ENCODE data around the gene CDKN2A. TPM values are rescaled to one million over a fixed set of nuclear protein-coding genes. Genes with fewer than 3 reads are reported as not detected.
A peak's percentile ranks its signal among the peaks of the same experiment; 100 is the strongest.

The CDKN2A gene
- polyA plus RNA-seq (2013, experiment 1 of 2), result 1.2 TPM
- 1.2 TPM for polyA plus RNA-seq (2013, experiment 2 of 2)

- Histone ChIP-seq H3K18ac (ENCODE audit: low read length) (no peak within 1 kb of the TSS), H3K4me1 (ENCODE audit: control insufficient read depth, low read depth, low read length) (no peaks in the 10 kb centered on the region), H3K79me1 (ENCODE audit: low read length) (no peaks in the 10 kb centered on the region), H2BK15ac (replicated peaks; ENCODE audit: low read depth) (no peak within 1 kb of the TSS), H3K36me3 (ENCODE audit: control insufficient read depth, insufficient read depth, low read length) (no peaks in the 10 kb centered on the region), H4K8ac (ENCODE audit: low read depth, low read length) (no peak within 1 kb of the TSS), H3K27ac (ENCODE audit: low read depth, low read length) (no peak within 1 kb of the TSS), H3K4ac (ENCODE audit: low read depth, low read length) (no peak within 1 kb of the TSS), H3K79me2 (ENCODE audit: control insufficient read depth, insufficient read depth, low read length) (no peaks in the 10 kb centered on the region), H3K9ac (ENCODE audit: low read length) (peak within 1 kb of the TSS; percentile 38), H3K27me3 (ENCODE audit: insufficient read depth, low read length, poor library complexity) (peaks cover 11% of the 10 kb centered on the region), H4K5ac (ENCODE audit: low read length) (no peak within 1 kb of the TSS), H2BK120ac (ENCODE audit: low read depth, low read length) (no peak within 1 kb of the TSS), H3K4me2 (ENCODE audit: low read length) (peak within 1 kb of the TSS; percentile 99), H3K4me3 (ENCODE audit: low read length) (peak within 1 kb of the TSS; percentile 50), H2AK5ac (ENCODE audit: low read length) (no peak within 1 kb of the TSS), H2BK5ac (ENCODE audit: low read length) (no peak within 1 kb of the TSS), H3K23ac (ENCODE audit: low read length) (no peak within 1 kb of the TSS), H3K56ac (ENCODE audit: low read length) (peak within 1 kb of the TSS; percentile 59)
- peak; percentile 65 for DNase-seq
- no CpG with 5 or more reads among the region's 53 CpGs for WGBS (ENCODE audit: extremely low coverage, insufficient coverage, low lambda C conversion rate)
These were observed at the start of gene CDKN2A for GRCh38 chr9:21993893-21994555. Gene CDKN2A (minus strand): TSS chr9:21994392.

- Histone ChIP-seq H3K4me2 (ENCODE audit: low read length) (no peak overlapping the region), H3K18ac (ENCODE audit: low read length) (no peak overlapping the region), H3K9ac (ENCODE audit: low read length) (no peak overlapping the region), H3K4me3 (ENCODE audit: low read length) (no peak overlapping the region), H3K23ac (ENCODE audit: low read length) (no peak overlapping the region), H2BK5ac (ENCODE audit: low read length) (no peak overlapping the region), H4K5ac (ENCODE audit: low read length) (no peak overlapping the region), H3K79me2 (ENCODE audit: control insufficient read depth, insufficient read depth, low read length) (no peaks in the 10 kb centered on the region), H3K56ac (ENCODE audit: low read length) (no peak overlapping the region), H2BK15ac (replicated peaks; ENCODE audit: low read depth) (no peak overlapping the region), H3K36me3 (ENCODE audit: control insufficient read depth, insufficient read depth, low read length) (no peaks in the 10 kb centered on the region), H3K27me3 (ENCODE audit: insufficient read depth, low read length, poor library complexity) (no peaks in the 10 kb centered on the region), H3K79me1 (ENCODE audit: low read length) (no peaks in the 10 kb centered on the region), H3K4ac (ENCODE audit: low read depth, low read length) (no peak overlapping the region), H2BK120ac (ENCODE audit: low read depth, low read length) (no peak overlapping the region), H3K4me1 (ENCODE audit: control insufficient read depth, low read depth, low read length) (no peaks in the 10 kb centered on the region), H3K27ac (ENCODE audit: low read depth, low read length) (no peak overlapping the region), H2AK5ac (ENCODE audit: low read length) (no peak overlapping the region), H4K8ac (ENCODE audit: low read depth, low read length) (no peak overlapping the region)
- no CpG with 5 or more reads among the region's 3 CpGs for WGBS (ENCODE audit: extremely low coverage, insufficient coverage, low lambda C conversion rate)
- no peak for DNase-seq
These were observed 49.7 kb upstream of the CDKN2A start for GRCh38 chr9:22043928-22044327.

- no peak overlapping the region for H2BK15ac ChIP-seq (replicated peaks; ENCODE audit: low read depth)
- no peak overlapping the region for H3K27ac ChIP-seq (ENCODE audit: low read depth, low read length)
- H3K4me3 ChIP-seq (ENCODE audit: low read length), result no peak overlapping the region
- H2BK5ac ChIP-seq (ENCODE audit: low read length), result no peak overlapping the region
- no peak overlapping the region for H3K4ac ChIP-seq (ENCODE audit: low read depth, low read length)
- DNase-seq, result peak; percentile 78
- H2AK5ac ChIP-seq (ENCODE audit: low read length), result no peak overlapping the region
- no peaks in the 10 kb centered on the region for H3K27me3 ChIP-seq (ENCODE audit: insufficient read depth, low read length, poor library complexity)
- WGBS (ENCODE audit: extremely low coverage, insufficient coverage, low lambda C conversion rate), result no CpG with 5 or more reads among the region's 1 CpG
- no peak overlapping the region for H3K4me2 ChIP-seq (ENCODE audit: low read length)
- H4K8ac ChIP-seq (ENCODE audit: low read depth, low read length), result no peak overlapping the region
- no peaks in the 10 kb centered on the region for H3K4me1 ChIP-seq (ENCODE audit: control insufficient read depth, low read depth, low read length)
- no peak overlapping the region for H4K5ac ChIP-seq (ENCODE audit: low read length)
- no peaks in the 10 kb centered on the region for H3K36me3 ChIP-seq (ENCODE audit: control insufficient read depth, insufficient read depth, low read length)
- no peaks in the 10 kb centered on the region for H3K79me2 ChIP-seq (ENCODE audit: control insufficient read depth, insufficient read depth, low read length)
- no peak overlapping the region for H3K18ac ChIP-seq (ENCODE audit: low read length)
- no peak overlapping the region for H3K9ac ChIP-seq (ENCODE audit: low read length)
- H3K56ac ChIP-seq (ENCODE audit: low read length), result no peak overlapping the region
- no peaks in the 10 kb centered on the region for H3K79me1 ChIP-seq (ENCODE audit: low read length)
- no peak overlapping the region for H2BK120ac ChIP-seq (ENCODE audit: low read depth, low read length)
- H3K23ac ChIP-seq (ENCODE audit: low read length), result no peak overlapping the region
These were observed 47.6 kb upstream of the CDKN2A start for GRCh38 chr9:22041775-22042174.

GRCh38 chr9:22041344-22041743, 47.2 kb upstream of the CDKN2A start:
- Histone ChIP-seq H3K4me2 (ENCODE audit: low read length) (no peak overlapping the region), H3K4me1 (ENCODE audit: control insufficient read depth, low read depth, low read length) (no peaks in the 10 kb centered on the region), H2BK15ac (replicated peaks; ENCODE audit: low read depth) (no peak overlapping the region), H3K79me1 (ENCODE audit: low read length) (no peaks in the 10 kb centered on the region), H3K27ac (ENCODE audit: low read depth, low read length) (no peak overlapping the region), H3K9ac (ENCODE audit: low read length) (no peak overlapping the region), H3K79me2 (ENCODE audit: control insufficient read depth, insufficient read depth, low read length) (no peaks in the 10 kb centered on the region), H2BK5ac (ENCODE audit: low read length) (no peak overlapping the region), H3K4ac (ENCODE audit: low read depth, low read length) (no peak overlapping the region), H3K23ac (ENCODE audit: low read length) (no peak overlapping the region), H3K27me3 (ENCODE audit: insufficient read depth, low read length, poor library complexity) (no peaks in the 10 kb centered on the region), H4K5ac (ENCODE audit: low read length) (no peak overlapping the region), H3K18ac (ENCODE audit: low read length) (no peak overlapping the region), H3K56ac (ENCODE audit: low read length) (no peak overlapping the region), H2AK5ac (ENCODE audit: low read length) (no peak overlapping the region), H2BK120ac (ENCODE audit: low read depth, low read length) (no peak overlapping the region), H3K36me3 (ENCODE audit: control insufficient read depth, insufficient read depth, low read length) (no peaks in the 10 kb centered on the region), H3K4me3 (ENCODE audit: low read length) (no peak overlapping the region), H4K8ac (ENCODE audit: low read depth, low read length) (no peak overlapping the region)
- WGBS (ENCODE audit: extremely low coverage, insufficient coverage, low lambda C conversion rate), result no CpG with 5 or more reads among the region's 1 CpG
- DNase-seq, result no peak

GRCh38 chr9:22040760-22041159, 46.6 kb upstream of the CDKN2A start:
- H3K79me2 ChIP-seq (ENCODE audit: control insufficient read depth, insufficient read depth, low read length), result no peaks in the 10 kb centered on the region
- no peak overlapping the region for H2BK120ac ChIP-seq (ENCODE audit: low read depth, low read length)
- DNase-seq, result no peak
- H4K5ac ChIP-seq (ENCODE audit: low read length), result no peak overlapping the region
- no peak overlapping the region for H4K8ac ChIP-seq (ENCODE audit: low read depth, low read length)
- no peaks in the 10 kb centered on the region for H3K36me3 ChIP-seq (ENCODE audit: control insufficient read depth, insufficient read depth, low read length)
- H3K4me2 ChIP-seq (ENCODE audit: low read length), result no peak overlapping the region
- H3K27me3 ChIP-seq (ENCODE audit: insufficient read depth, low read length, poor library complexity), result no peaks in the 10 kb centered on the region
- H3K79me1 ChIP-seq (ENCODE audit: low read length), result no peaks in the 10 kb centered on the region
- no peak overlapping the region for H3K4me3 ChIP-seq (ENCODE audit: low read length)
- H3K27ac ChIP-seq (ENCODE audit: low read depth, low read length), result no peak overlapping the region
- H3K18ac ChIP-seq (ENCODE audit: low read length), result no peak overlapping the region
- no peak overlapping the region for H3K9ac ChIP-seq (ENCODE audit: low read length)
- H3K23ac ChIP-seq (ENCODE audit: low read length), result no peak overlapping the region
- no peak overlapping the region for H3K56ac ChIP-seq (ENCODE audit: low read length)
- H2AK5ac ChIP-seq (ENCODE audit: low read length), result no peak overlapping the region
- WGBS (ENCODE audit: extremely low coverage, insufficient coverage, low lambda C conversion rate), result no CpG with 5 or more reads among the region's 1 CpG
- no peak overlapping the region for H3K4ac ChIP-seq (ENCODE audit: low read depth, low read length)
- no peak overlapping the region for H2BK5ac ChIP-seq (ENCODE audit: low read length)
- H2BK15ac ChIP-seq (replicated peaks; ENCODE audit: low read depth), result no peak overlapping the region
- no peaks in the 10 kb centered on the region for H3K4me1 ChIP-seq (ENCODE audit: control insufficient read depth, low read depth, low read length)

- Histone ChIP-seq H3K4me1 (ENCODE audit: control insufficient read depth, low read depth, low read length) (no peaks in the 10 kb centered on the region), H3K79me2 (ENCODE audit: control insufficient read depth, insufficient read depth, low read length) (no peaks in the 10 kb centered on the region), H4K5ac (ENCODE audit: low read length) (no peak overlapping the region), H3K4me2 (ENCODE audit: low read length) (no peak overlapping the region), H2BK15ac (replicated peaks; ENCODE audit: low read depth) (no peak overlapping the region), H3K4me3 (ENCODE audit: low read length) (no peak overlapping the region), H3K9ac (ENCODE audit: low read length) (no peak overlapping the region), H3K23ac (ENCODE audit: low read length) (no peak overlapping the region), H3K4ac (ENCODE audit: low read depth, low read length) (no peak overlapping the region), H3K79me1 (ENCODE audit: low read length) (no peaks in the 10 kb centered on the region), H3K27ac (ENCODE audit: low read depth, low read length) (no peak overlapping the region), H3K36me3 (ENCODE audit: control insufficient read depth, insufficient read depth, low read length) (no peaks in the 10 kb centered on the region), H3K27me3 (ENCODE audit: insufficient read depth, low read length, poor library complexity) (no peaks in the 10 kb centered on the region), H4K8ac (ENCODE audit: low read depth, low read length) (no peak overlapping the region), H2AK5ac (ENCODE audit: low read length) (no peak overlapping the region), H2BK5ac (ENCODE audit: low read length) (no peak overlapping the region), H3K18ac (ENCODE audit: low read length) (no peak overlapping the region), H2BK120ac (ENCODE audit: low read depth, low read length) (no peak overlapping the region), H3K56ac (ENCODE audit: low read length) (no peak overlapping the region)
- DNase-seq, result no peak
- WGBS (ENCODE audit: extremely low coverage, insufficient coverage, low lambda C conversion rate), result no CpG with 5 or more reads among the region's 3 CpGs
These were observed 45.1 kb upstream of the CDKN2A start for GRCh38 chr9:22039258-22039657.
